OCI-LY3 (cell line): Measurements from ENCODE around the gene MB21D2.

Experiments used
- H2AFZ ChIP-seq: fragments of 200-600, 300-600 bp; shearing (Covaris generic); 2 replicates; pipeline ENCODE4 v1.6.0; 2014; ENCODE audit warnings: antibody characterized with exemption, low read depth, low read length
- H3K27ac ChIP-seq: fragments of 200-600, 300-600 bp; sonication (generic); 2 replicates; pipeline ENCODE4 v1.5.1; 2014; ENCODE audit warnings: mild to moderate bottlenecking, low read length, moderate library complexity, mixed read lengths
- H3K27me3 ChIP-seq: fragments of 200-600, 300-600 bp; sonication (generic); 2 replicates; pipeline ENCODE4 v1.6.1; 2014; ENCODE audit warnings: low read depth, low read length, mixed read lengths
- H3K36me3 ChIP-seq: fragments of 200-600, 300-600 bp; sonication (generic); replicated peaks from 2 replicates; pipeline ENCODE3; 2014; ENCODE audit warnings: low read depth, low read length, mixed read lengths
- H3K4me1 ChIP-seq: fragments of 300-600, 200-600 bp; sonication (generic); 2 replicates; pipeline ENCODE4 v1.6.1; 2014; ENCODE audit warnings: low read length, mixed read lengths
- H3K4me2 ChIP-seq: fragments of 200-600, 300-600 bp; sonication (generic); 2 replicates; pipeline ENCODE4 v1.6.1; 2014; ENCODE audit warnings: low read length, mixed read lengths
- H3K4me3 ChIP-seq: fragments of 300-600, 200-600 bp; sonication (generic); 2 replicates; pipeline ENCODE4 v1.5.1; 2014; ENCODE audit warnings: antibody characterized with exemption, mild to moderate bottlenecking, low read length, moderate library complexity
- H3K79me2 ChIP-seq: fragments of 300-600, 200-600 bp; shearing (Covaris generic); 2 replicates; pipeline ENCODE4 v1.6.1; 2014; ENCODE audit warnings: mild to moderate bottlenecking, low read length, mixed read lengths
- H3K9ac ChIP-seq: fragments of 300-600, 200-600 bp; shearing (Covaris generic); 2 replicates; pipeline ENCODE4 v1.6.0; 2014; ENCODE audit warnings: mild to moderate bottlenecking, low read length, moderate library complexity
- H3K9me3 ChIP-seq: fragments of 200-600, 300-600 bp; shearing (Covaris generic); 2 replicates; pipeline ENCODE4 v1.6.1; 2014; ENCODE audit warnings: low read length, mixed read lengths; ENCODE audit not compliant: insufficient read depth
- H4K20me1 ChIP-seq: fragments of 200-600, 300-600 bp; sonication (generic); 2 replicates; pipeline ENCODE4 v1.6.1; 2016; ENCODE audit warnings: low read length, mixed read lengths; ENCODE audit not compliant: insufficient read depth
- EZH2phosphoT487 ChIP-seq: fragments of 200-600 bp; shearing (Covaris generic); IDR thresholded peaks from 2 replicates; pipeline ENCODE4 v1.6.1; 2018; ENCODE audit warnings: antibody characterized with exemption, mixed run types, low read depth
- TF ChIP-seq, protein P1 (sequence below): fragments of 200-600, 300-600 bp; sonication (generic); IDR thresholded peaks from 2 replicates; pipeline ENCODE4 v1.5.1; 2014; ENCODE audit warnings: antibody characterized with exemption, low read length, low read depth

The MB21D2 gene

DNA sequence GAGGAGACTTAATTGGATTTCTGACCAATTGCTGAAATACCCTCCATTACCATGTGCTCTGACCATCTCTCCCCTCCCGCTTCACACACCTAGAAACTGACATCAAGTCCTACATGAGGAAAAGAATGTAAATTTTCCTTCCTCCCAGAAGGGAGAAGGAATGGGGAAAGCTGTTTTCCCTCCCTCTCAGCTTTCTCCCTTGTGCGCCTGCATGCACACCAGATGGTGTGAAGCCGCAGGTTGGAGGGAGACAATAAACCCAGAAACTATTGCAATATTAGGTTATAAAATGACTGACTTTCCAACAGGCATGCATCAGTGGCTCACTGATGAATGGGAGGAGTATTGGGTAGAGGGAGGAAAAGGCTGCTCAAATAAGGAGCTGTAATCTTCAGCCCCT is 50.9 kb downstream of the MB21D2 start:
- Histone ChIP-seq H3K4me1 (peaks cover 5% of the 10 kb centered on the region), H2AFZ (no peak overlapping the region), H3K4me2 (no peak overlapping the region), H3K9ac (no peak overlapping the region), H3K36me3 (no peaks in the 10 kb centered on the region), H3K27me3 (no peaks in the 10 kb centered on the region), H4K20me1 (no peaks in the 10 kb centered on the region), H3K79me2 (no peaks in the 10 kb centered on the region), H3K27ac (no peak overlapping the region), H3K9me3 (no peaks in the 10 kb centered on the region), H3K4me3 (no peak overlapping the region)
- TF ChIP-seq, protein P1, sequence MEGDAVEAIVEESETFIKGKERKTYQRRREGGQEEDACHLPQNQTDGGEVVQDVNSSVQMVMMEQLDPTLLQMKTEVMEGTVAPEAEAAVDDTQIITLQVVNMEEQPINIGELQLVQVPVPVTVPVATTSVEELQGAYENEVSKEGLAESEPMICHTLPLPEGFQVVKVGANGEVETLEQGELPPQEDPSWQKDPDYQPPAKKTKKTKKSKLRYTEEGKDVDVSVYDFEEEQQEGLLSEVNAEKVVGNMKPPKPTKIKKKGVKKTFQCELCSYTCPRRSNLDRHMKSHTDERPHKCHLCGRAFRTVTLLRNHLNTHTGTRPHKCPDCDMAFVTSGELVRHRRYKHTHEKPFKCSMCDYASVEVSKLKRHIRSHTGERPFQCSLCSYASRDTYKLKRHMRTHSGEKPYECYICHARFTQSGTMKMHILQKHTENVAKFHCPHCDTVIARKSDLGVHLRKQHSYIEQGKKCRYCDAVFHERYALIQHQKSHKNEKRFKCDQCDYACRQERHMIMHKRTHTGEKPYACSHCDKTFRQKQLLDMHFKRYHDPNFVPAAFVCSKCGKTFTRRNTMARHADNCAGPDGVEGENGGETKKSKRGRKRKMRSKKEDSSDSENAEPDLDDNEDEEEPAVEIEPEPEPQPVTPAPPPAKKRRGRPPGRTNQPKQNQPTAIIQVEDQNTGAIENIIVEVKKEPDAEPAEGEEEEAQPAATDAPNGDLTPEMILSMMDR, result no peak
- no peak for TF ChIP-seq EZH2phosphoT487

DNA sequence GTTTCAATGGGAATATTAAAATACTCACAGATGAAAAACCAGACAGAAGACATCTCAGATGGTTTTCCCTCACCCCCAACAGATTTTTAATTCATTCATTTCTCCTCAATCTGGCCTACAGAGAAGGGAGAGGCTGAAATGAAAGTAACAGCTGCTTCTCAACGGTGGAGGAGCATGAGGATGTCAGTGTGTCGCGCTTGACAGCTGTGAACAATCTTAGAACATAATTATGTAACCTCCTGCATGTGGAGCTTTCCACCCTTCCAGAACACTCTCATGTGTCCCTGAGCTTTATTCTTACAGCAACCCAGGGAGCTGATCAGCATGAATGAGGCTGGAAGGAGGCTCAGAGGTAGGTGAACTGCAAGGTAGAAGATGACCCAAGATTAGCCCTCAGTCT is 52.7 kb downstream of the MB21D2 start:
- H3K9ac ChIP-seq, result no peak overlapping the region
- TF ChIP-seq, protein P1, result no peak
- no peak for TF ChIP-seq EZH2phosphoT487
- H3K36me3 ChIP-seq, result no peaks in the 10 kb centered on the region
- peak overlapping the region; percentile 15 for H3K4me2 ChIP-seq
- H3K79me2 ChIP-seq, result no peaks in the 10 kb centered on the region
- no peak overlapping the region for H3K27ac ChIP-seq
- no peaks in the 10 kb centered on the region for H4K20me1 ChIP-seq
- H3K4me3 ChIP-seq, result no peak overlapping the region
- H3K27me3 ChIP-seq, result no peaks in the 10 kb centered on the region
- no peak overlapping the region for H2AFZ ChIP-seq
- no peaks in the 10 kb centered on the region for H3K9me3 ChIP-seq
- peaks cover 5% of the 10 kb centered on the region for H3K4me1 ChIP-seq

DNA sequence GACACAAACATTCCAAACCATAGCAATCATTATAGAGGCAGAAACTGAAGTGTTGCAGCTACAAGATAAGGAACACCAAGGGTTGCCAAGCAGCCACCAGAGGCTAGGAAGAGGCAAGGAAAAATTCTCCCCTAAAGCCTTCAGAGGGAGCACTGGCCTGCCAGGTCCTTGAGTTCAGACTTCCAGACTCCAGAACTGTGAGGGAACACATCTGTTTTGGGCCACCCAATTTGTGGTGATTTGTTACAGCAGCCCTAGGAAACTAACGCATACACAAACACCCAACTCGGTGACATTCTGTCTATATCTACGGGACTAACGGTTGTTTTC is 54.6 kb downstream of the MB21D2 start:
- Histone ChIP-seq H3K4me3 (no peak overlapping the region), H4K20me1 (no peaks in the 10 kb centered on the region), H3K4me1 (peaks cover 5% of the 10 kb centered on the region), H3K36me3 (no peaks in the 10 kb centered on the region), H3K9me3 (no peaks in the 10 kb centered on the region), H3K27ac (no peak overlapping the region), H3K79me2 (no peaks in the 10 kb centered on the region), H3K4me2 (no peak overlapping the region), H2AFZ (no peak overlapping the region), H3K27me3 (no peaks in the 10 kb centered on the region), H3K9ac (no peak overlapping the region)
- TF ChIP-seq EZH2phosphoT487, result no peak
- TF ChIP-seq, protein P1, result no peak

DNA sequence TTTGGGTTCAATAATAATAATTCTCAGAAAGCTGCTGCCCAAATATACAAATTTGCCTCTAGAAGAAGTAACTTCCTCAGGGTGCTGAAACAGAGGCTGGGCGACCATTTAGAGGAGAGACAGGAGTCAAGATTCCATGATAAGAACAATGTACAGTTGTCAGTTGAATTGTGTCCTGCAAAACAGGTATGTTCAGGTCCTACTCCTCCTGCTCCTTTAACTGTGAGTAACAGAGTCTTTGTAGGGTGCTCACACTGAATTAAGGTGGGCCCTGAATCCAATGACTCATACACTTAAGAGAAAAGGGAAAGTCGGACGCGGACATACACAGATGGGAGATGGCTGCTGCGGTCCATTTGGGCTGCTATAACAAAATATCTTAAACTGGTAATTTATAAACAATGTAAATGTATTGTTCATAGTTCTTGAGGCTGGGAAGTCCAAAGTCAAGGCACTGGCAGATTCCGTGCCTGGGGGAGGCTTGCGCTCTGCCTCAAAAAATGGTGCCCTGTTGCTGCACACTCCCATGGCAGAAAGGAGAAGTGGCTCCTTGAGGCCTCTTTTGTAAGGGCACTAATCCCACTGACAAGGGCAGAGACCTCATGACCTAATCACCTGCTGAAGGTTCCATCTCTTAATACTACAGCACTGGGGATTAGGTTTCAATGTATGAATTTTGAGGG is 55.1 kb downstream of the MB21D2 start:
- no peak overlapping the region for H3K9ac ChIP-seq
- H3K4me3 ChIP-seq, result no peak overlapping the region
- H3K27ac ChIP-seq, result no peak overlapping the region
- H3K27me3 ChIP-seq, result no peaks in the 10 kb centered on the region
- H2AFZ ChIP-seq, result no peak overlapping the region
- no peaks in the 10 kb centered on the region for H3K9me3 ChIP-seq
- TF ChIP-seq, protein P1, result no peak
- TF ChIP-seq EZH2phosphoT487, result no peak
- H3K36me3 ChIP-seq, result no peaks in the 10 kb centered on the region
- no peak overlapping the region for H3K4me2 ChIP-seq
- H3K79me2 ChIP-seq, result no peaks in the 10 kb centered on the region
- peaks cover 5% of the 10 kb centered on the region for H3K4me1 ChIP-seq
- H4K20me1 ChIP-seq, result no peaks in the 10 kb centered on the region
